ENCODE data around the gene SP110. TPM values are rescaled to one million over a fixed set of nuclear protein-coding genes. Genes with fewer than 3 reads are reported as not detected.
"Not testable (repeated sequence)": the region's sequence is repeated elsewhere in the genome, so short reads cannot be mapped to it uniquely, and the experiment has no call there.

Gene SP110
- total RNA-seq, 1 donor from 2014 or later: 1.3 TPM

GRCh38 chr2:230129343-230129742 lies 90.4 kb downstream of the SP110 start:
- Mint-ChIP-seq H3K27ac (ENCODE audit: unreplicated experiment) (peak overlapping the region; percentile 69), H3K36me3 (ENCODE audit: unreplicated experiment) (no peaks in the 10 kb centered on the region), H3K4me3 (ENCODE audit: unreplicated experiment) (peak overlapping the region; percentile 31), H3K27me3 (ENCODE audit: unreplicated experiment) (peaks cover 4% of the 10 kb centered on the region), H3K4me1 (ENCODE audit: low read depth, unreplicated experiment) (peaks cover 11% of the 10 kb centered on the region), H3K9me3 (ENCODE audit: unreplicated experiment) (peaks cover 8% of the 10 kb centered on the region)
- TF ChIP-seq, protein P1, sequence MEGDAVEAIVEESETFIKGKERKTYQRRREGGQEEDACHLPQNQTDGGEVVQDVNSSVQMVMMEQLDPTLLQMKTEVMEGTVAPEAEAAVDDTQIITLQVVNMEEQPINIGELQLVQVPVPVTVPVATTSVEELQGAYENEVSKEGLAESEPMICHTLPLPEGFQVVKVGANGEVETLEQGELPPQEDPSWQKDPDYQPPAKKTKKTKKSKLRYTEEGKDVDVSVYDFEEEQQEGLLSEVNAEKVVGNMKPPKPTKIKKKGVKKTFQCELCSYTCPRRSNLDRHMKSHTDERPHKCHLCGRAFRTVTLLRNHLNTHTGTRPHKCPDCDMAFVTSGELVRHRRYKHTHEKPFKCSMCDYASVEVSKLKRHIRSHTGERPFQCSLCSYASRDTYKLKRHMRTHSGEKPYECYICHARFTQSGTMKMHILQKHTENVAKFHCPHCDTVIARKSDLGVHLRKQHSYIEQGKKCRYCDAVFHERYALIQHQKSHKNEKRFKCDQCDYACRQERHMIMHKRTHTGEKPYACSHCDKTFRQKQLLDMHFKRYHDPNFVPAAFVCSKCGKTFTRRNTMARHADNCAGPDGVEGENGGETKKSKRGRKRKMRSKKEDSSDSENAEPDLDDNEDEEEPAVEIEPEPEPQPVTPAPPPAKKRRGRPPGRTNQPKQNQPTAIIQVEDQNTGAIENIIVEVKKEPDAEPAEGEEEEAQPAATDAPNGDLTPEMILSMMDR (IDR thresholded peaks at IDR 0.05; ENCODE audit: partially characterized antibody, unreplicated experiment): no peak
- DNase-seq: no peak

DNA sequence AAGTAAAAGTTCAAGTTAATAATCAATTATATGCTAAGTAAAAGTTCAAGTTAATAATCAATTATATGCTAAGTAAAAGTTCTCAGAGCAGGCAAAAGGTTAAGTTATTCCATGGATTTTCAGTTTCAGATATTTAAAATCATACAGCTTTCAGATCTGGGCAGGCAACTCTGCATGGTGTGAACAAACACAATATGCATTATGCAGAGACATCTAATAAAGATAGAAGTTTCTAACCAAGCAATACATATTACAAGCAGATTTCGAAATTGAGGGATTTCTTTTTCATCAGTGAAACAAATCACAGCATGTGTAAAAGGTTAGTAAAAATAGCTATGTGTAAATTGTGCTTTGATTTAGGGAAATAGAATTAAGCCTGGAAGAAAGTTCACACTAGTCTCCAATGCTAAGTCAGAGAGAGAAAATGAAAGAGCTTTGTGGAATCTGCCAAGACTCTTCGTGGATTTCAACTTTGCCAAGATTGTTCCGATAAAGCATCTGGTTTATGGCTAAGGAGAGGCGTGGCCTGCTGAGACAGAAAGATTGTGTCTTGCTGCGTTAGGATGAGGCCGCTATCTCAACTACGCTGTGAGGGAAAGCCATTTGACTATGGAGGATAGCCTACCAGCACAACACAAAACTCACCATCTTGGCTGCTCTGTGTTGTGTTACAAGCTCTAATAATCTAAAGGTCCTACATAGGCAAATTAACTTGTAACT lies 91.0 kb downstream of the SP110 start:
- peaks cover 9% of the 10 kb centered on the region for H3K9me3 Mint-ChIP-seq (ENCODE audit: unreplicated experiment)
- H3K4me1 Mint-ChIP-seq (ENCODE audit: low read depth, unreplicated experiment): peaks cover 11% of the 10 kb centered on the region
- H3K27me3 Mint-ChIP-seq (ENCODE audit: unreplicated experiment): peaks cover 4% of the 10 kb centered on the region
- peak overlapping the region; percentile 69 for H3K27ac Mint-ChIP-seq (ENCODE audit: unreplicated experiment)
- no peak for DNase-seq
- TF ChIP-seq, protein P1 (IDR thresholded peaks at IDR 0.05; ENCODE audit: partially characterized antibody, unreplicated experiment): no peak
- H3K4me3 Mint-ChIP-seq (ENCODE audit: unreplicated experiment): no peak overlapping the region
- no peaks in the 10 kb centered on the region for H3K36me3 Mint-ChIP-seq (ENCODE audit: unreplicated experiment)

DNA sequence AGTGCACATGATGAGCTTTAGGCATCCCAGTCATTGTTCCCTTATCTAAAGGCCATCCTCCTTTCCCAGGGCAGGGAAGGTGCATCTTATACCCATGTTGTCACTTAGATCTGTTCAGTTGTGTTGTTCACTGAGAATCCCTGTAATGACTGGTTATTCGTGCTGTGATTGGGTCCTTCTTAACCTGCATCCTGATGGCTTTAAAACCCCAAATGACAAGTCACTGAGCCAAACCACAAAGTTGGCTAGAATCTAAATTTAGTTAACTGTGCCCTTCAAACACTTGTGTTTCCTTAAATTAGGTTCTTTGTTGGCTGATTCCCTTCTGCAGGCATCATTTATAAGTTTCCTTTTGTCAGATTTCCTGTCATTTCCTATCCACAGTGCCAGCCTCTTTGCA lies 92.6 kb downstream of the SP110 start:
- H3K36me3 Mint-ChIP-seq (ENCODE audit: unreplicated experiment): no peaks in the 10 kb centered on the region
- H3K4me1 Mint-ChIP-seq (ENCODE audit: low read depth, unreplicated experiment): peaks cover 11% of the 10 kb centered on the region
- no peak overlapping the region for H3K4me3 Mint-ChIP-seq (ENCODE audit: unreplicated experiment)
- TF ChIP-seq, protein P1 (IDR thresholded peaks at IDR 0.05; ENCODE audit: partially characterized antibody, unreplicated experiment): no peak
- no peak overlapping the region for H3K27ac Mint-ChIP-seq (ENCODE audit: unreplicated experiment)
- peaks cover 7% of the 10 kb centered on the region for H3K9me3 Mint-ChIP-seq (ENCODE audit: unreplicated experiment)
- DNase-seq: no peak
- H3K27me3 Mint-ChIP-seq (ENCODE audit: unreplicated experiment): peaks cover 4% of the 10 kb centered on the region

DNA sequence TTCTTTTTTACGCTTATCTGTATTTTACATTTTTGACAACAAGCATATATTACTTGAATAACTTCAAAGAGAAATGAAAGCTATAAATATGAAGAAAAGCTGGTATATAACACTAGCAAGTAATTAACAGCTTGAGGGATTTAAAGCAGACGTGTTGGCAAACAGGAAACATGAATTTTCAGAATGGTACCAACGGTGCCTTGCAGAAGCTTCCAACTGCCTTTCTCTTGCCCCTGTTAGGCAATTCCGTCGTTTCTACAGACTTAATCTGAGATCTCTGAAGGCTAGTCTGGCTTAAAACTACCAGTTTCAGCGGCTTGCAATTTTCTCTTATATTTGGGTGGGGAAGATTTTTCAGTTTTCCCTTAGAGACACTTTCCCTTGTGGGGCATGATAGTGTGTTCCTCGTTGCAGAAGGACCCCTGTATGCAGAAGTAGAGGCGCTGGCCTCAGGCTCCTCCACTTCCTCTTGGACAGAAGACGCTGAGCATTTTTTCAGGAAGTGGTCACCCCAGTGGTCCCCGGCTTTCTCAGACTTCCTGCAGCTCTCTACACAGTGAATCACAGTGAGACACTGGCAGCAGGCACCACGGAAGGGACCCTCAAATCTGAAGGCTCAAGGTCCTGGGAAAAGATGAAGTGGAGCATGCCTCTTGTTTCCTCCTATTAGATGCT lies 94.9 kb downstream of the SP110 start:
- DNase-seq: no peak
- Mint-ChIP-seq H3K27ac (ENCODE audit: unreplicated experiment) (no peak overlapping the region), H3K4me1 (ENCODE audit: low read depth, unreplicated experiment) (peaks cover 11% of the 10 kb centered on the region), H3K9me3 (ENCODE audit: unreplicated experiment) (peaks cover 11% of the 10 kb centered on the region), H3K4me3 (ENCODE audit: unreplicated experiment) (no peak overlapping the region), H3K36me3 (ENCODE audit: unreplicated experiment) (peaks cover 6% of the 10 kb centered on the region), H3K27me3 (ENCODE audit: unreplicated experiment) (peaks cover 4% of the 10 kb centered on the region)
- TF ChIP-seq, protein P1 (IDR thresholded peaks at IDR 0.05; ENCODE audit: partially characterized antibody, unreplicated experiment): no peak

DNA sequence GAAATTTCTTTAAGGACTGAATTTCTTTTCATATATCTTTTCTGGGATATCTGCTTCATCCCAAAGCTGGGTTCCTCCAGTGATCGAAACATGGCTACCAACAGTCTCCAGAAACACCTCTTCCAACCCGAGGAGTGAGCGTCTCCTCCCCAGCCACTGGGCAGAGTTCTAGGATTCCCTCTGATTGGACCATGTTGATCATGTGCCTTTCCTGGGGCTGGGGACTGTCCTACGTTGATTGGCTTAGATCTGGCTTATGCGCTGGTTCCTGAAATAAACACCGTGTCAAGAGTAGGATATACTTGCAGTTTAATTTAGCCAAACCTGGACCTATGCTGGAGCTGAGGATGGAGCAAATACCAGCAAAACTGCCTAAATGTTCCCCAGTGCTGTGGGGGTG lies 95.5 kb downstream of the SP110 start:
- peaks cover 2% of the 10 kb centered on the region for H3K27me3 Mint-ChIP-seq (ENCODE audit: unreplicated experiment)
- peaks cover 7% of the 10 kb centered on the region for H3K4me1 Mint-ChIP-seq (ENCODE audit: low read depth, unreplicated experiment)
- H3K9me3 Mint-ChIP-seq (ENCODE audit: unreplicated experiment): peaks cover 10% of the 10 kb centered on the region
- TF ChIP-seq, protein P1 (IDR thresholded peaks at IDR 0.05; ENCODE audit: partially characterized antibody, unreplicated experiment): no peak
- no peak for DNase-seq
- no peak overlapping the region for H3K27ac Mint-ChIP-seq (ENCODE audit: unreplicated experiment)
- H3K36me3 Mint-ChIP-seq (ENCODE audit: unreplicated experiment): peaks cover 6% of the 10 kb centered on the region
- no peak overlapping the region for H3K4me3 Mint-ChIP-seq (ENCODE audit: unreplicated experiment)

DNA sequence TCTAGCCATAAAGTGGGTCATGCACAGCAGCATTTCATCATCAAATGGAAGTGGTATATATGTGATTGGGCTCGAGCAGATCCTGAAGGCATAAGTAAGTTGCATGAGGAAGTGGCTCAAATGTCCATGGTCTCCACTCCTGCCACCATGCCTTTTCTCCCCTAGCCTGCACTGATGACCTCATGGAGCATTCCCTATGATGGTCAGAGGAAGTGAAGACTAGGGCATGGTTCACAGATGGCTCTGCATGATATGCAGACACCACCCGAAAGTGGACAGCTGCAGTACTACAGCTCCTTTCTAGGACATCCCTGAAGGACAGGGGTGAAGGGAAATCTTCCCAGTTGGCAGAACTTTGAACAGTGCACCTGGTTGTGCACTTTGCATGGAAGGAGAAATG lies 99.4 kb downstream of the SP110 start:
- not testable (repeated sequence) for H3K27me3 Mint-ChIP-seq (ENCODE audit: unreplicated experiment); H3K36me3 Mint-ChIP-seq (ENCODE audit: unreplicated experiment); H3K27ac Mint-ChIP-seq (ENCODE audit: unreplicated experiment); H3K9me3 Mint-ChIP-seq (ENCODE audit: unreplicated experiment); DNase-seq; H3K4me3 Mint-ChIP-seq (ENCODE audit: unreplicated experiment); H3K4me1 Mint-ChIP-seq (ENCODE audit: low read depth, unreplicated experiment)

GRCh38 chr2:230119827-230120226 lies 100.0 kb downstream of the SP110 start:
- H3K36me3 Mint-ChIP-seq (ENCODE audit: unreplicated experiment); H3K27ac Mint-ChIP-seq (ENCODE audit: unreplicated experiment); DNase-seq; H3K27me3 Mint-ChIP-seq (ENCODE audit: unreplicated experiment); H3K4me1 Mint-ChIP-seq (ENCODE audit: low read depth, unreplicated experiment); H3K4me3 Mint-ChIP-seq (ENCODE audit: unreplicated experiment); H3K9me3 Mint-ChIP-seq (ENCODE audit: unreplicated experiment): not testable (repeated sequence)
